ENCODE measurements around the gene CRADD. TPM values are rescaled to one million over a fixed set of nuclear protein-coding genes. Genes with fewer than 3 reads are reported as not detected.
"Not testable (repeated sequence)": the region's sequence is repeated elsewhere in the genome, so short reads cannot be mapped to it uniquely, and the experiment has no call there.

CRADD gene
- total RNA-seq, 1 experiment from 2014 or later = 39.0 TPM

GRCh38 chr12:93782853-93783252, 105.7 kb downstream of the CRADD start:
- DNase-seq (ENCODE audit: low spot score) = no peak

GRCh38 chr12:93783832-93784231, 106.7 kb downstream of the CRADD start:
- DNase-seq (ENCODE audit: low spot score) = no peak

GRCh38 chr12:93784339-93785086, 107.3 kb downstream of the CRADD start:
- peak; percentile 83 for DNase-seq (ENCODE audit: low spot score)

GRCh38 chr12:93785249-93786010, 108.3 kb downstream of the CRADD start:
- peak; percentile 96 for DNase-seq (ENCODE audit: low spot score)

GRCh38 chr12:93786656-93787397, 109.7 kb downstream of the CRADD start:
- no peak for DNase-seq (ENCODE audit: low spot score)

GRCh38 chr12:93788853-93789252, 111.7 kb downstream of the CRADD start:
- DNase-seq (ENCODE audit: low spot score) = no peak

GRCh38 chr12:93789767-93790166, 112.6 kb downstream of the CRADD start:
- DNase-seq (ENCODE audit: low spot score) = no peak

GRCh38 chr12:93790472-93791152, 113.4 kb downstream of the CRADD start:
- peak; percentile 86 for DNase-seq (ENCODE audit: low spot score)

GRCh38 chr12:93793007-93793406, 115.8 kb downstream of the CRADD start:
- DNase-seq (ENCODE audit: low spot score) = no peak

GRCh38 chr12:93793983-93794382, 116.8 kb downstream of the CRADD start:
- no peak for DNase-seq (ENCODE audit: low spot score)

- DNase-seq (ENCODE audit: low spot score) = no peak
Observed at GRCh38 chr12:93794738-93795137, 117.6 kb downstream of the CRADD start.

- DNase-seq (ENCODE audit: low spot score) = no peak
Observed at GRCh38 chr12:93795352-93795751, 118.2 kb downstream of the CRADD start.

- no peak for DNase-seq (ENCODE audit: low spot score)
Observed at GRCh38 chr12:93796729-93797128, 119.6 kb downstream of the CRADD start.

- DNase-seq (ENCODE audit: low spot score) = no peak
Observed at GRCh38 chr12:93798279-93799151, 121.3 kb downstream of the CRADD start.

- DNase-seq (ENCODE audit: low spot score) = not testable (repeated sequence)
Observed at GRCh38 chr12:93801666-93802065, 124.5 kb downstream of the CRADD start.

GRCh38 chr12:93802293-93802692, 125.1 kb downstream of the CRADD start:
- peak; percentile 67 for DNase-seq (ENCODE audit: low spot score)

- no peak for DNase-seq (ENCODE audit: low spot score)
Observed at GRCh38 chr12:93802698-93803423, 125.7 kb downstream of the CRADD start.

- DNase-seq (ENCODE audit: low spot score) = peak; percentile 51
Observed at GRCh38 chr12:93803424-93803807, 126.2 kb downstream of the CRADD start.

- peak; percentile 61 for DNase-seq (ENCODE audit: low spot score)
Observed at GRCh38 chr12:93804392-93805179, 127.4 kb downstream of the CRADD start.

Measured in A172 (cell line).